GM21717 (cell line): ENCODE measurements around the gene WBP1.
"Not testable (repeated sequence)": the region's sequence is repeated elsewhere in the genome, so short reads cannot be mapped to it uniquely, and the experiment has no call there.

ENCODE experiments used
- ATAC-seq: cut with Tn5 transposase; IDR thresholded peaks from one replicate; pipeline ENCODE4 v1.9.1; 2021; ENCODE audit warnings: mild to moderate bottlenecking, moderate library complexity; ENCODE audit not compliant: unreplicated experiment

WBP1 gene

DNA sequence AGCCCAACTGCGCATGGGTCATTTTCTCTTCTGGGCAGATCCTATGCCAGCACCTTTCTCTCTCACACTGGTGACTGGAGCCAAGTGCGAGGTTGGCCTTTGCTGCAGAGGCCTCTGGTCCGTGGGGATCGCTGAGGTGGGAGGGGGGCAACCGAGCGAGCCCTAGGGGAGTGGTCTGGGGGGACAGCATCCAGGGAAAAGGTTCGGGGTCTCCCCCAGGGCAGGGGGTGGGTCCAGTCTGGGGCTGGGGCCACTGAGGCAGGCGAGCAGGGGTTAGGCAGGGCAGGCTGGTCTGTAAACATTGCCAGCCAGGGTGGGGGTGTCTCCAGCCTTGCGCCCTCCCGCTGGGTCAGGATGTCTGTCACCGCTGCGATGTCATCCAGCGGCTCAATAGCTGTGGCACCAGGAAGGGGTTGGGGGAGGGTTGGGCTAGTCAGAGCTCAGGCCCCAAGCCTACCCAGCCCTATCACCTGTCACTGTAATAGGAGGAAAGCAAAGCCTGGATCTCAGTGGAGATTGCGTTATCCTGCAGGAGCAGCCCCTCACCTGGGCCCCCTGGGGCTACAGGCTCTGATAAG lies 32.0 kb upstream of the WBP1 start:
- no peak for ATAC-seq

DNA sequence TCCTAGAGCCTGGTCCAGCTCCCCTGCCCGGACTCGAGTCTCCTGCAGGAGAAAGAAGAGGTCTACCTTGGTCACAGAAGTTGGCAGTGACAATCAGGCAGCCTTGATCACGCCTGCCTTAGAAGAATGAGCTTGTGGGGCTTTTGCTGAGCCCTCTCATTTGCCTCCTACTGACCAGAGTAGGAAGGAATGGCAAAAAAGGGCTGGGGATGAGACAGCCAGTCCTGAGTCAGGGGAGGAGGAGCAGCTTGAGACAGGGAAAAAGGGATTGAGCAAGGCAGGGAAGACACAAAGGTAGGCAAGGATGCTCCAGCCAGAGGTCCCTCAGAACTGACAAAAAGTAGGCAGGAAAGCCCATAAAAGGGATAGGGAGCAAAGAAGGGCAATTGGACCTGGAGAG lies 30.7 kb upstream of the WBP1 start:
- ATAC-seq = no peak

DNA sequence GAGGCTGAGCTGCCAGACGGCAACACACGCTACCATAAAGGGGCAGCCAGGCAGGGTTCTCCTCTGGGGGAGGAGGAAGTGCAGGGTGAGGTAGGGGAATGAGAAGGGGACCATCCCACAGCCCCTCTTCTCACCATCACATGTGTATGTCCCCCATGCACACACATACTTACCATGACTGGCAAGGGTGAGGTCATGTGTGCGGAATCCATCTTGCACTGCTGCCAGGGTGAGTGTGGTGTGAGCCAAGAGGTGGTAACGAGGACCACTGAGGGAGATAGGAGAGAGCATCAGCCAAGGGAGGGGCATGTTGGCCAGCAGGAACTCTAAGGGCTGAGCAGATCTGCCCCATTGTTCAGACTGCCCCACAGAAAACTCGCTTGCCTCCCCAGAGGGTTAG lies 29.6 kb upstream of the WBP1 start:
- ATAC-seq = no peak

DNA sequence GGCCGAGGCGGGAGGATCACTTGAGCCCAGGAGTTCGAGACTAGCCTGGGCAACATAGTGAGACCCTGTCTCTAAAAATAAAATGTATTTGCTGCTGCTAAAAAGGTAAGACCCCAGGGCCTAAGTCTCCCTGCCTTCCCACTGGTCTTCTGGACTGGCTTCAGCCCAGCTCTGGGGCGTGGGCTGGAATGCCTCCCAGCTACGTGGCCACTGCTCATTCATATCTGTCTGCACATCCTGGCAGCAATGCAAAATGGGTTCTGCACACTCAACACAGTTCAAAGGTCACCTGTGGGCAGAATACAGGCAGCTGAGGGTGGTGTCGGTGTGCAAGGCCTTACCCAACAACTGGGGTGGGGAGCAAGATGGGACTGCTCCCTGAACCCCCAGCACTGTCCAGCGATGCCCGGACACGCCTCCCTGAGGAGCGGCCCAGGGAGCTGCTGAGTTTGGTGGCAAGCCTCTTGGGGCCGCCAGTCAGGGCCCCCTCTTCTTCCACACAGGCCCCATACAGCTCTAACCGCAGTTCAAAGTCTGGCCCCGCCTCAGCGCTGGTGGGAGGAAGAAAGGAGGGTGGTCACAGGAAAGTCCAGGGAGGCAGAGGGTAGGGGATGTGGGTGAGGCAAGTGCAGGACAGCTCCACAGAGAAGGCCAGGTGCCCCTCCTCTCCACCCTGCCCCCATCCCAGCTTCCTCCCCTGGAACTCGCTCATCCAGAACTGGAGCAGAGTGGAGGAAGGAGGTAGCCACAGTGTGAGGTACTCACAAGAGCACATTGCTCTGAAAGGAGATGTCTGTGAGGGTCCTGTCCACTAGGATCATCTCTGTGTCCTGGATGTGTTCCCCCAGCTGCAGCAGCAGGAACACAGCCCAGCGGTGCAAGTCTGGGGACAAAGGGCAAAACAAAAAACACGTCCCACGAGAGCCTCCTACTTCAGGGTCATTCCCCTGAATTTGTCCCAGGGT lies 28.5 kb upstream of the WBP1 start:
- ATAC-seq = no peak

DNA sequence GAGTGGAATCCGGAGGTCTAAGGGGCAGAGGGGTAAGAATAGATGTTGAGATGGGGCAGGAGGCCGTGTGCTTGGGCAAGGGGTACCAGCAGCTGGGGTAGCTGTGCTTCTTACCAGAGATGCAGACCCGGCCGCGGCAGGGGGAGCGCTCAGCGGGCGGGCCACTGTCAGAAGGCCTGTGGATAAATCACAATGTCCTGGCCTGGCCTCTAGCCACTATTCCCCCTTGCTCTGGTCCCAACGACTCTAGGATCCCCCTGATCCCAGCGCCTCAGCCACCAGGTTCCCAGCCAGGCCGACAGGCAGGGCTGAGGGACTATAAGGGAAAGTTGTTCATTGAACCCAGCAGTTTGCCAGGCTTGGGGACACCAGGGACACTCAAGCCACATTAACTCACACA lies 27.7 kb upstream of the WBP1 start:
- ATAC-seq = no peak

DNA sequence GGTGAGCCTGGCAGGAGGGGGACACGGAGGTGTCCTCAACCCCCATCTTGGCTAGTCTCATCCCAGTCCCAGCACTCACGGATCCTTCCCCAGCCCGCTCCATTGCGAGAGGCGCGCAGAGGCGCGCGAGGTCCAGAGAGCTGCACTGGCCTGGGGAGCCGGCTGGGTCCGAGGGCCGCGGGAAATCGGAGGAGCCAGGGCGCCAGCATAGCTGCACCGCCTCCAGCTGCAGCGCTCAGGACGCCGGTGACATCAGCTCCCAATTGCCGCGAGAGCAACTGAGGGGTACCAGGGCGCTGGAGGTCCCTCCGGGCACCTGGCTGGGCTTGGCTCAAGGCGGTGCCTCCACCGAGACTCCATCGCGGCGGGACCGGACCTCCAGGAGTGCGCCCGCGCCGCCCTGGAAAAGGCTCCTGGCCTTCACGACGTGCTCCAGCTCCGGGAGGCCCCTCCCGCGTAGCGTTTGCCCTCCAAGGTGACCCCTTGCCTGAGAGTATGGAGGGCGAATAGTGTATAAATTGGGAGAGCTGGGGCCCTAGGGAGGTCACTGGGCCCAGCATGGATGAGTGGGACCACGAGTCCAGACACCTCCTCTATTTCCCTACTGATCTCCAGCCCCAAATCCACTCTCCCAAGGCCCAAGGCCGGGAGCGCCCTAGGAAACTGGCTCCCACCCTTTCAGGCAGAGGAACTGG lies 22.0 kb upstream of the WBP1 start:
- no peak for ATAC-seq

DNA sequence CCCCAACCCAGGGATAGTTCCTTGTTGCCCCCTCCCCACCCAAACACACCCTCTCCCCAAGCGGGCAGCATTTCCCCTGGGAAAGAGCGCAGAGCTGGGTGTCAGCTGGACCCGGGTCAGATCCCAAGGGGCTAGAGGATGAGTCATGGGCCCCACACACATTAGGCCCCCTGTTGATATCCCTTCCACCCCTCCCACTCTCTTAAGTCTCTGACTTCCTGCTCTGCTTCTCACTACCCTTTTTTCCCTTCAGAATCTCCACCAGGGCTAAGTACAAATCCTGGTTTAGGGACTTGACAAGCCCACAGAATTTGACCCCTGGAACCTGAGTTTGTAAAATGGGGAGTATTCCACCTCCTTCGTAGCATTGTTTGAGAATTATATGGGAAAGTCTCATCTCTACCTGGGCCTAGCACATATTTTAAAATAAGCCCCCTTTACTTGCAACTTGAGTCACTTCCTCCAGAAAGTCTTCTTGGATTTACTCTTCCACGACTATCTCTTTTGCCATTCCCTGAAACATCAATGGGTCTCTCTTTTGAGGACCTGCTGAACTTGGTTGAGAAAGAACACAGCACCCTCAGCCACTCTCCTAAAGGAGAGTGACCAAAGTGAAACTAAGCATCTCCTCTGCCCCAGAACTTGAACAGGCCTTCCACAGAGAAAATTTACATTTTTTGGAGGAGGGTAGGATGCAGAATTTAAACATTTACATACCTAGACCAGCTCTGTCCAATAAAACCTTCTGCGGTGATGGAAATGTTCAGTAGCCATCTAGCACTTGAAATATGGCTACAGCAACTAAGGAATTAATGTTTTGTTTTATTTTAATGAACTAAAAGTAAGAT lies 21.2 kb upstream of the WBP1 start:
- no peak for ATAC-seq

DNA sequence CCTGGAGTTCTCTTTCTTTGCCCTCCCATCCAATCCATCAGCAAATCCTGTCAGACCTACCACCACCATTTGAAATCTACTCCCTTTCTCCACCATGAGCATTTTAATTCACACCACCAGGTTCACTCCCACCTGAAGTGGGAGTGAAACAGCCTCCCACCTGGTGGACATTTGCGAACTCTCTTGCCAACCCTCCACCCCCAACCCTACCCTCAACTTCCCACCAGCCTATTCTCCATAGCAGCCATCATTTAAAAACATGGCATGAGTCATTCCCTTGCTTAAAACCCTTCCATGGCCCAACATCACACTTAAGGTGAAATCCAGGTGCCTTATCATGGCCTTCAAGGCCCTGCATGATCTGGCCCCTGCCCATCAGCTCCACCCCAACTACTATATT lies 20.0 kb upstream of the WBP1 start:
- no peak for ATAC-seq

DNA sequence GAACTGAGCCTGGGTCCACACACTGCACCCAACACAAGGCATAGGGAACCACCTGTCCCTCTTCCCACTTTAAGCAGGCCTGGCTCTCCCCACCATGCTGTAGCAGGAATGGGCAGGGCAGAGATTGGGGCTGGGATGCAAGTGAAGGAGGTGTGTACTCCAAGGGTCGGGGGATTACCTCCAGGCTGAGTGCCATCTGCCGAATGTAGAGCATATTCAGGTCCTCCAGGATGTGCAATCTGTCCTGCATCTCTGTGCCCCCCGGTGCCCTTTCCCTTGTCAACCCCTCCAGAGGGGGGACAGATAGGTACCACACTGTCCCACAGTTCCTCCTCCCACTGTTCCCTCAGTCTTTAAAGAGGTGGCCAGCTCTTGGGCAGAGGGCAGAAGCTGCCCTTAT lies 18.9 kb upstream of the WBP1 start:
- ATAC-seq = no peak

DNA sequence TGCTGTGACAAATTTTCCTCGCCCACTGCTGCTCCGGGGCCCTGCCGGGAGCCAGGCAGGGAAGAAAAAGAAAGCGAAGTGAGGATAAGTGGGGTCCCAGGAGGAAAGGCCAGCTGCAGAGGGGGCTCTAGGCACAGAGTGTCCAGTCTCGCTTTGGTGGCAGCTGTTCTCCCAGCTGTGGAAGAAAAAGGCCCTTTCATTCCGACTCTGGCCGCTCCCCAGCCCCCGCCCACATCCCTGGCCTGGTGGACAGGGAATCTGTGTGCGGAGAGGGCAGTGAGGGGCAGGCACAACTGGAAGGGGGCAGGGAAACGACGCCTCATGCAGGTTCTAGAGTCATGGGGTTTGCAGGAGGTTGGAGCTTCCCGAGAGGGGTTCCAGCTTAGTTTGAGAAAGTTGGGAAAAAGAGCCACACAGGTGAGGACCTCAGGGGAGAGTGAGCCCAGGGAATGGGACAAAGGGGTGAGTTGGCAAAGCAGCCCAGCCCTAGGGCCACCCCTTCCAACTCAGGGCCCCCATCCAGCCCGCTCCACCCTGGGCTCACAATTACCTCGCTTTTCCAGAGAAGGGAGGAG lies 18.3 kb upstream of the WBP1 start:
- no peak for ATAC-seq

DNA sequence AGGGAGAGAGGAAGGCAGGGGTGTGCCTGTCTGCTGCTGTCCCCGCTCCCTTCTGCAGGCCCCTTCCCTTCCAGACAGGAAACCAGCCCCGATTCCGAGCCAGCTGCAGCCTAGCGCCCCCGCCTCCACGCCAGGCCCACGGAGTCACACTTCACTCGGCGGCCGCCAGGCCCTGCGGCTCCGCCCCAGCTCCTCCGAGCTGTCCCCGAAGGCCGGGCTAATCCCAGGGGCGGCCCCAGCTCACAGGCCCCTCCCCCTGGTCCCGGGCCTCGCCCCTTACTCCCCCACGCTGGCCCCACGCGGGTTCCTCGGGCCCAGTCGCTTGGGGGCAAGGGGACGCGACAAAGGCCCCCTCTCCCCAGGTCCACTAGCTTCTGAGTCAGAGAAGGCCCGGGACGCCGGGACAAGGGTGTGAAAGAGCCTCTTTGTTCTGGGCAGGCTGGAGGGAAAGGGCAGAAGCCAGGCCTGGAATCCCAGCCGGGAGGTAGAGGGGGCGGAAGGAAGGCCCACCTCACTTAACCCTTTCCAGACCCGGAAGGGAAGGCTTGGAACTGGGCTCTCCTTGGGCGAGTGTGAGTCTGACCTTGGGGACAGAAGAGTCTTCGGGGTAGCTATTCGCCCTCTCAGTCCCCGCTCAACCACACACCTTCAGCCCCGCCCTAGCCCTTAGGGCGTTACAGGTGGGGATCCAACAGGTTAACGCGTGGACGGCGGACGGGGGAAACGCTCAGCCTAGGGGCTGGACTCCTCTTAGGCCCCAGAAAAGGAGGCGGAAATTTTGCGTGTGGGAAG lies 17.7 kb upstream of the WBP1 start:
- peak; percentile 93 for ATAC-seq

DNA sequence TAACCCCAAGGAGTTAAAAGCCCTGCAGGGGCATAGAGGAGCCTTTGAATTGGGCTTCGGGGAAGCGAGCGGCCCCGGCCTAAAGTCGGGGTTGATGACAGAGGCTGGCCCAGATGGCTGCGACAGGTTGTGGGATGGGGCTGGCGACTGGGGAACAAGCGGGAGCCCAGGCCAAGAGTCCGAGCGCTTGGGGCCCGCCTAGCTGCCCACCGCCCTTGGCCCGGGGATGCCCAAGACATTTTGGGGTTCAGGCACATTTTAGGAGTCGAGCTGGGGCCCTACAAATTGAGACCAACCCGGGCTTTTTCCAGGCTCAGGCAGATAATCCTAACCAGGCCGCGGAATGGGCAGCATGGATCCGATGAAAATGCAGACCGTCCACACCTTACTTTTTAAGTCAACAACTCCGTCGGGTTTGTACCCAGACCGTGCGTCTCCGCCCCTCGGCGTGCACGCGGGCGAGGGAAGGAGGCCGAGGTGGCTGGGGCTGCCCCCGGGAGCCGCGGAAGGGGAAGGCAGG lies 17.0 kb upstream of the WBP1 start:
- no peak for ATAC-seq

DNA sequence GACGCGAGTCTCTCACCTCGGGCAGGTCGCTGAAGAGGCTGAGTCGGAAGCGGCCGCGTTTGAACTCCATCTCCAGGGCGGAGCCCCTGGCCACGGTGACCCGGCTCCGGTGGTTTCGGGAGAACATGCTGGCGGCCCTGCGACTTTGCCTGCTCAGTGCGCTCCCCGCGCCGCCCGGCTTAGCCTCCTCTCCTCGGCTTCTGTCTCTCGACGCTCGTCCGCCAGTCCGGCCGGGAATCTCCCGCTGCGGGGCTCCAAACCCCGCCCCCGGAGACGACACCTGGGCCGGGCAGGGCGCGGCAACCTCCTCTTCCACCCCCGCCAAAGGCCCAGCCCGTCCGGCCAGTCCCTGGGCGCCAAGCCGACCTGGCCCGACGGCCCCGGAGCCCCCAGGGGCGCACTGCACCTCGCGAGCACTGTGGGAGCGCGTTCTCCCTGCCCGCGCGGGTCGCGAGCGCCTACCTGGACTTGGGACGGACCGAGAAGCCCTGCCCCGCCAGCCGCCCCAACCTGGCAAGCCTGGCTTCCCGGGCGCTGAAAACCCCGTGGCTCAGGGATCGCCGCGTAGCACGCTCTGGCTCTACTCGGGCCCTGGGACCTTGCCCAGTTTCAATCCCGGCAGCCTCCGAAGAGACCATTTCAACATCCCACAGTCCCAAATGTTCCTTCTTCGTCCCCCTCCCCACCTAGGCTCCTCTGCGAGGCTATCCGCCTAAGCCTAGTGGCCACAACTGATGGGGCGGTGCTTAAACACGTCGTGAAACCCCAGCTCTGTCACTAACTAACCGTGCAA lies 16.4 kb upstream of the WBP1 start, which contains the start of gene RTKN:
Gene RTKN, minus strand, starts transcription at position 248 of the 793 bp plus-strand sequence. Its CDS starts 121 bp downstream, at position 127.
- no peak for ATAC-seq

DNA sequence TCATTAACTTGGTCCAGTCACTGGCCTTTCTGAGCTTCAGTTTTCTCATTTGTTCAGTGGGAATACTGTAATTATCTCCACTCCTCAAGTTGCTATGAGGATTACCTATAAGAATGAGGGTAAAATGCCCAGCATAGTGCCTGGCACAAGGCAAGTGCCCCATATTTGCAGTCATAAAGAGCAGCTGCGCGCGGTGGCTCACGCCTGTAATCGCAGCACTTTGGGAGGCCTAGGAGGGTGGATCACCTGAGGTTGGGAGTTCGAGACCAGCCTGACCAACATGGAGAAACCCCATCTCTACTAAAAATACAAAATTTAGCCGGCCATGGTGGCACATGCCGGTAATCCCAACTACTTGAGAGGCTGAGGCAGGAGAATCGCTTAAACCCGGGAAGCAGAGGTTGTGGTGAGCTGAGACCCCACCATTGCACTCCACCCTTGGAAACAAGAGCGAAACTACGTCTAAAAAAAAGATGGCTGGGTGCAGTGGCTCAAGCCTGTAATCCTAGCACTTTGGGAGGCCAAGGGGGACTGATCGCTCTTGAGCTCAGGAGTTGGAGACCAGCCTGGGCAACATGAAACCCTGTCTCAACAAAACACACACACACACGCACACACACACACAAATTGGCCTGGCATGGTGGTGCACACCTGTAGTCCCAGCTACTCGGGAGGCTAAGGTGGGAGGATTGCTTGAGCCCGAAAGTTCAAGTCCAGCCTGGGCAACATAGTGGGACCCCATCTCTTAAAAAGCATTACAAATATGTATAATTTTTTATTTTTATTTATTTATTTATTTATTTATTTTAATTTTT lies 15.5 kb upstream of the WBP1 start:
- ATAC-seq = not testable (repeated sequence)

DNA sequence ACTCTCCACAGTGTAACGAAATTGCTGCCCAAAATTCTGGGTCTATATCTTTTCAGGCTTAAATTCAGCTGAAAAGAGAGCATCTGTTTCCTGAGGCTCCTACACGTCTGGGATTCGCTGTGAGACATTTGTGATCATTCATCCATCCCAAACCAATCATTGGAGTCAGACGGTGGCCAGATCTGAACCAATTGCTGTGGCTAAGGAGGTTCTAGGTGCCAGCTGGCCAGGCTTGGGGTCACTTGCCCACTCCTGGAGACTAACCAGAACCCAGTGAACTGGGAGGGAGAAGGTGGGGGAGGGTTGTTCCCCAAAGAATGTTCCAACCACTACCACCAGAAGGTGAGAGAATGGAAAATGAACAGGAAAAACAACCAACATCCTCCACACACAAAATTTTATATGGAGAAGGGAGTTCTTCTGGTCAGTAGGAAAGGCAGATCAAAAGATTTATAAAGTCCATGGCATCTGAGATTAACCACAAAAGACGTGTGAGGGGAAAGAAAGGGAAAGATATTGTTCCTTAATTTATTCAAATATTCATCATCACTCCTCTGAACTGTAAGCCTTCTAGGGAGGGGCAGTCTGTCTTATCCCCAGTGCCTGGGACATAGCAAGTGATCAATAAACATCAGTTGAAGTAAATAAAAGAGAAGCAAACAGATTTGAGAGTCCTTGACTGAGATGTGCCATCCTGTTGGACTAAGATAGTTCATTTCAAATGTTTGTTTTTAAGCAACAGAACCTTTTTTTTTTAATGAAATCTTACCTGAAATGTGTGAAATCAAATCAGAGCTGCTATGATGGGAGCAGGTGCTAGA lies 13.5 kb upstream of the WBP1 start:
- ATAC-seq = no peak

DNA sequence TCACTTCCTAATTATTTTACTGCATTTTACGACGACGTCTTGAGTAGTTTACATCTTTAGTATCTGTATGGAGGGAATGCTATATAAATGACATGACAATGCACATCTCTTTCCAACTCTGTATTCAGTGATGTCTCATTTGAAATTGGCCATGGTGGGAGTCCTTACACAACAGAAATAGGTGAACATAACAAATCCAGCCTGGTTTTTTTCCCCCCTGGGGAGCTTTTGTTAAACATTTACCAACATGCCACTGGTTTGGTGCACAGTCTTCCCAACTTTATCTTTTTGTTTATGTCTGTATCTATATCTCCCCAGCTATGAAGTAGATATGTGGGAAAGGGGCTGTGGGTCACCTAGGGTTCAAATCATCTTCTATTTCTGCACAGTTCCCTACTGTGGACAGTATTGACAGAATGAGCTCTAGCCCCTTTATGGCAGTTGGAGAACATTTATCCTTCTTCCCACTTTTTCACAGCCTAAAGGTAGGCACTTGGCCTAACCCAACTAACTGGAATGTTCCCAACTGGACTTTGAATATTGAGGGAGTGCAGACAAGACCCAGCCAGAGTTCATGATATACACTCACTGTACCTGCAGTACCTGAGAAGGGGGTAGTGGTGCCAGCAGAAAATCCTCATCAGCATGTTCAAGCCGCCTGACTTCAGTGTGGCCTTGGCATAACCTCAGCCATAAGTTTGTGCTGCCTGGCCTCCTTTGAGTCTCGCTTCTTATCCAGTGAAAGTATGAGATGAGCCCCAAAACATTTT lies 10.8 kb upstream of the WBP1 start:
- ATAC-seq = no peak
